ENCODE data around the gene P2RX7.
A peak's percentile ranks its signal among the peaks of the same experiment; 100 is the strongest.
"Not testable (repeated sequence)": the region's sequence is repeated elsewhere in the genome, so short reads cannot be mapped to it uniquely, and the experiment has no call there.

The P2RX7 gene

GRCh38 chr12:121170151-121170550, 37.5 kb downstream of the P2RX7 start:
- FAIRE-seq, result no peak
- DNase-seq (ENCODE audit: low spot score), result no peak

- DNase-seq (ENCODE audit: low spot score) (no peak), FAIRE-seq (no peak)
These were observed 38.1 kb downstream of the P2RX7 start for GRCh38 chr12:121170611-121171260.

GRCh38 chr12:121172145-121172544, 39.5 kb downstream of the P2RX7 start:
- DNase-seq (ENCODE audit: low spot score) (no peak), FAIRE-seq (no peak)

- DNase-seq (ENCODE audit: low spot score) (no peak), FAIRE-seq (no peak)
These were observed 42.9 kb downstream of the P2RX7 start for GRCh38 chr12:121175383-121176119.

- DNase-seq (ENCODE audit: low spot score), result no peak
- no peak for FAIRE-seq
These were observed 44.3 kb downstream of the P2RX7 start for GRCh38 chr12:121176826-121177529.

GRCh38 chr12:121181181-121181580, 48.5 kb downstream of the P2RX7 start:
- no peak for DNase-seq (ENCODE audit: low spot score)
- FAIRE-seq, result no peak

GRCh38 chr12:121182222-121182893, 49.7 kb downstream of the P2RX7 start:
- FAIRE-seq, result no peak

GRCh38 chr12:121184425-121184824, 51.7 kb downstream of the P2RX7 start:
- DNase-seq (ENCODE audit: low spot score) (no peak), FAIRE-seq (no peak)

More at GRCh38 chr12:121182222-121182893, 49.7 kb downstream of the P2RX7 start:
- DNase-seq (ENCODE audit: low spot score), result no peak

GRCh38 chr12:121184984-121185889, 52.6 kb downstream of the P2RX7 start:
- FAIRE-seq (no peak), DNase-seq (ENCODE audit: low spot score) (no peak)

- FAIRE-seq (no peak), DNase-seq (ENCODE audit: low spot score) (no peak)
These were observed 54.1 kb downstream of the P2RX7 start for GRCh38 chr12:121186826-121187225.

GRCh38 chr12:121187501-121187900, 54.8 kb downstream of the P2RX7 start:
- no peak for FAIRE-seq
- no peak for DNase-seq (ENCODE audit: low spot score)

GRCh38 chr12:121188227-121188626, 55.6 kb downstream of the P2RX7 start:
- DNase-seq (ENCODE audit: low spot score) (no peak), FAIRE-seq (no peak)

- no peak for DNase-seq (ENCODE audit: low spot score)
- no peak for FAIRE-seq
These were observed 56.5 kb downstream of the P2RX7 start for GRCh38 chr12:121189131-121189530.

- DNase-seq (ENCODE audit: low spot score) (no peak), FAIRE-seq (no peak)
These were observed 57.0 kb downstream of the P2RX7 start for GRCh38 chr12:121189619-121190155.

GRCh38 chr12:121190523-121191031, 57.9 kb downstream of the P2RX7 start:
- no peak for FAIRE-seq
- peak; percentile 70 for DNase-seq (ENCODE audit: low spot score)

GRCh38 chr12:121191151-121191550, 58.5 kb downstream of the P2RX7 start:
- DNase-seq (ENCODE audit: low spot score), result no peak
- FAIRE-seq, result no peak

GRCh38 chr12:121196902-121197301, 64.2 kb downstream of the P2RX7 start:
- DNase-seq (ENCODE audit: low spot score) (no peak), FAIRE-seq (no peak)

- DNase-seq (ENCODE audit: low spot score) (no peak), FAIRE-seq (no peak)
These were observed 66.3 kb downstream of the P2RX7 start for GRCh38 chr12:121198949-121199348.

GRCh38 chr12:121201140-121201539, 68.5 kb downstream of the P2RX7 start:
- not testable (repeated sequence) for DNase-seq (ENCODE audit: low spot score); FAIRE-seq

Measured in urothelium cell line (cell line).